HG03521 (cell line): ENCODE measurements around the gene ATP8B3.
"Not testable (repeated sequence)": the region's sequence is repeated elsewhere in the genome, so short reads cannot be mapped to it uniquely, and the experiment has no call there.

Source experiments
- ATAC-seq: cut with Tn5 transposase; IDR thresholded peaks from one replicate; pipeline ENCODE4 v1.9.1; 2021; ENCODE audit warnings: mild to moderate bottlenecking, moderate library complexity; ENCODE audit not compliant: unreplicated experiment

ATP8B3 gene

DNA sequence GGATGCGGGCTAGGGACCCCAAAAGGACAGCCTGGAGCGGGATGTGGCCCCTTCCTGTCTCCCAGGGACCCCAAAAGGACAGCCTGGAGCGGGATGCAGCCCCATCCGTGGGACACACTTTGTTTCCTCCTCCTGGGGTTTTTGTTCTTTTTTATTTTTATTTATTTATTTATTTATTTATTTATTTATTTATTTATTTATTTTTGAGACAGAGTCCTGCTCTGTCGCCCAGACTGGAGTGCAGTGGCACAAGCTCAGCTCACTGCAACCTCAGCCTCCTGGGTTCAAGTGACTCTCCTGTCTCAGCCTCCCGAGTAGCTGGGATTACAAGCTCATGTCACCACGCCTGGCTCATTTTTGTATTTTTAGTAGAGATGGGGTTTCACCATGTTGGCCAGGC lies 14.8 kb downstream of the ATP8B3 start:
- not testable (repeated sequence) for ATAC-seq

DNA sequence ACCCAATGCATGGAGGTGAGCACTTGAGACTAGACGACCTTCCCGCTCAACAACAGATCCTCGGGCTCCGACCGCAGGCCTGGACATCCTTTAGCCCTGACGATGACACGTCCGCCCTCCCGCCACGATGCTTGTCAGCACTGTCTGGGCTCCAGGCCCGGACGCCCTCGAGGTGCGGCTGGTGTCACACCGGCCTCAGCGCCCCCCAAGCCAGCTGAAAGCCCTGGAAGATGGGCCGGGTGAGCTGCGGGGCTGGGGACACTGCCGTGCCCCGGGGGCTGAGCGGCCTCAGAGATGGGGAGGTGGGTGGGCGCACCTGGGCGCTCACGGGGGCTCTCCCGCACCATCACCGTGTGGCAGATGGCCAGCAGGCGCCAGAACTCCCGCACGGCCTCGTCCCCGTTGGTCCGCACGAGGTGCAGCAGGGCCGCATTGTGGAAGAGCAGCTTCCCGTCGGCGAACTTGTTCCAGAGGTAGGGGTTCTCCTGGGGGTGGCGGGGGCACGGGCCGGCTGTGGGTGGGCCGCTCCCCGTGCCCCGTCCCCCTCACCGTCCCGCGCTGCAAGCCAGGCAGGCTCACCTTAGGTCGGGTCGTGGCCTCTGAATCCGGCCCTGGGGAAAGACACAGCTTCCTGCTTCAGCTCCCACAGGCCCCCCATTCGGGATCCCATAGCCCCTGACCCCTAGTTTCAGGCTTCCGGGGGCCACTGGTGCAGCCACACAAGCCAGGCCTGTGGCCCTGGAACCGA lies 15.5 kb downstream of the ATP8B3 start:
- ATAC-seq = no peak

DNA sequence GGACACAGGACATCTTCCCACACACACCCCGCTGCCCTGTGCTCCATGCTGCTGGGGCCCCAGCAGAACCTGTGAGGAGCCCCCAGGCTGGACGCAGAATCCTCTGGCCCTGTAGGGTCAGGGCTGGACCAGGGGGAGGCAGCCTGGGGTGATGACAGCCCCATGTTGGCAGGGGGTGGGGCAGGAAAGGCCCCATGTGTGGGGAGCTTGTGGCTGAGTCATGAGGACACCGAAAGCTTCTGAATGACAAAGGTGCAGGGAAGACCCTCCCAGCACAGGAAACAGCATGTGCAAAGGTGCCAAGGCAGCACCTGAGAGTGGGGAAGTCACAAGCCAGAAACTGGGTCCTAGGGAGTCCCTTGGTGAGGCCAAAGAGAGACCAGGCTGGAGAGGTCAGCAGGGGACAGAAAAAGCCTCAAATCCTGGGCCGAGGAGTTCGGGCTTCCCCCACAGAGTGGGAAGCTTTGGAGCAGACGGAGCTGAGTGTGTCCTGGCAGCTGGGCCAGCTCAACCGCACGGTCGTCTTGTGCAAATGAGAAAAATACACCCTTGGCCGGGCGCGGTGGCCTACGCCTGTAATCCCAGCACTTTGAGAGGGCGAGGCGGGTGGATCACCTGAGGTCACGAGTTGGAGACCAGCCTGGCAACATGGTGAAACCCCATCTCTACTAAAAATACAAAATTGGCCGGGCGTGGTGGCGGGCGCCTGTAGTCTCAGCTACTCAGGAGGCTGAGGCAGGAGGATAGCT lies 17.5 kb downstream of the ATP8B3 start:
- no peak for ATAC-seq

DNA sequence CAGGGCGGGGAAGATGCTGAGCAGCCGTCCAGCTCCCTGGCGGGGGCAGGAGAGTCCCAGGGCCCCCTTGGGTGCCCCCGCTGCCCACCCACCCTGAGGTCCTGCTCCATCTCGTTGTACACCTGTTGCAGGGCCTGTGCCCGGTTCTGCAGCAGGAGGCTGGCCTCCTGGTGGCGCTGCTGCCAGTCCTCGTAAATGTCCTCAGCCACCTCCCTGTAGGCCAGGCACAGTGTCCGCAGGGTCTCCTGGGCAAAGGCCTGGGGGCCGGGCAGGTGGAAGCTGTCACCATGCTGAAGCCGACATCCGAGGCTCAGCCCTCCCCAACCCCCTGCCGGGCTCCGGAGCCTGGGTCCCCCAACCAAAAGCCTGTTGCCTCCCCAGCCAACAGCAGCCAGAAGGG lies 20.2 kb downstream of the ATP8B3 start:
- no peak for ATAC-seq

DNA sequence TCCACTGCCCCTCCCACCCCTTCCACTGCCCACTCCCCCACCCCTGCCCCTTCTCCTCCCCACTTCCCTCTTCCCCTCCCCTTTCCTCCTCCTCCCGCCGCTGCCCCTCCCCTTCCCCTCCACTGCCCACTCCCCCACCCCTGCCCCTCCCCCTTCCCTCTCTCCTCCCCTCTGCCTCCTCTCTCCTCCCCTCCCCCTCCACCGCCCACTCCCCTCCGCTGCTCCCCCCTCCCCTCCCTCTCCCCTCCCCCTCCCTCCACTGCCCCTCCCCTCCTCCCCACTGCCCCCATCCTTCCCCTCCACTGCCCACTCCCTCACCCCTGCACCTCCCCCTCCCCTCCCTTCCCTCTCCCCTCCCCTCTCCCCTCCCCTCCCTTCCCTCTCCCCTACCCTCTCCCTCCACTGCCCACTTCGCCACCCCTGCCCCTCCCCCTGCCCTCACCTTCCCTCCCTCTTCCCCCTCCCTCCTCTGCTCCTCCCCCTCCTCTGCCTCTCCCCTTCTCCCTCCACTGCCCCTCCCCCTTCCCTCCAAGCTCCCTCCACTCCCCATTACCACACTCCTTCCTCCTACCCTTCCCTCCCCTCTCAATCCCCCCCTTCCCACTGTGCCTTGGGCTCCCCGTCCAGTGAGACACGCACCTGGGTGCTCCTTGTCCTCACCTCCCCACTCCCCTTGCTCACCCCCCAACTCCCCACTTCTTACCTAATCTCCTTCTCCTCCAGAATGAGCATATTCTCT lies 21.9 kb downstream of the ATP8B3 start:
- ATAC-seq = no peak

DNA sequence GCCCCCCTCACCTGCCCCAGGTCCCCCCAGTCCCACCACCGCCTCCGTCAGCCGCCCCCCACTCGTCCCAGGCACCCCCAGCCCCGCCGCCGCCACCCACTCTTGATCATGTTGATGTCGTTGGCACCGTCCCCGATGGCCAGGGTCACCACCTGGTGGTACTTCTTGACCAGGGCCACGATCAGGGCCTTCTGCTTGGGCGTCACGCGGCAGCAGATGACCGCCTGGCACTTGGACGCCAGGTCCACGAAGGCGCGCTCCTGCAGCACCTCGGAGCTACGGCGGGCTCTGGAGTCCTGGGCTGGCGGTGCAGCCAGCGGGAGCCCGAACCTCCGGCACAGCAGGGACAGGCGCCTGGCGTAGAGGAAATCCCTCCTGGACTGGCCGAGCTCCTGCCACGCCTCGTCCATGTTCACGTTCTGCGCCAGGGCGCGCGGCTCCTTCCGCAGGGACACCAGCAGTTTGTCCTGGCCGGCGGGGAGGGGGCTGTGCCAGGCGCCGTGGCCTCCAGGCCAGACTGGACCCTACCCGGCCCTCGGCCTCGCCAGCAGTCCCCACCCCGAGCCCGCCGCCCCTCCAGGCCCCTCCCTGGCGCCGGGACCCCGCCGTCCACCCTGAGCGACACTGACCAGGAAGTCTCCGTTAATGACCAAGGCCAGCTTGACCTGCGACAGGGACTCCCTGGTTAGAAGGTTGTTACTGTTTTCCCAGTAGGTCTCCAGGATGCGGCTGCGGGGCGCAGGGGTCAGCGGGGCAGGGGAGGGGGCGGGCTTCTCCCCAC lies 22.6 kb downstream of the ATP8B3 start:
- no peak for ATAC-seq

DNA sequence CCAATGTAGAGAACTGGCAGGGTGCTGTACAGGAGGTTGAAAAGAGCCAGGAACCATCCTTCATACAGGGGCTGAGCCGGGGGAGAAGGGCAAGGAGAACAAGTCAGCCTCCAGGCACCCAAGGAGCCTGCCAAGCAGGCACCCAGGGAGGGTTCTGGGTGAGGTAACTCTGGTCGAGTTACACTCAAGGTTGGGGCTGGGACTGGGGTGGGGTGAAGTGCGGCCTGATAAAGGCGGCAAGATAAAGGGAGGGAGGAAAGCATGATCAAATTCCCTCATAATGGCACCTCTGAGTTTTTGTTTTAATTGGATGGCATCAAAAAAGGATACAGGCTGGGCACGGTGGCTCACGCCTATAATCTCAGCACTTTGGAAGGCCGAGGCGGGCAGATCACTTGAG lies 25.0 kb downstream of the ATP8B3 start:
- no peak for ATAC-seq

DNA sequence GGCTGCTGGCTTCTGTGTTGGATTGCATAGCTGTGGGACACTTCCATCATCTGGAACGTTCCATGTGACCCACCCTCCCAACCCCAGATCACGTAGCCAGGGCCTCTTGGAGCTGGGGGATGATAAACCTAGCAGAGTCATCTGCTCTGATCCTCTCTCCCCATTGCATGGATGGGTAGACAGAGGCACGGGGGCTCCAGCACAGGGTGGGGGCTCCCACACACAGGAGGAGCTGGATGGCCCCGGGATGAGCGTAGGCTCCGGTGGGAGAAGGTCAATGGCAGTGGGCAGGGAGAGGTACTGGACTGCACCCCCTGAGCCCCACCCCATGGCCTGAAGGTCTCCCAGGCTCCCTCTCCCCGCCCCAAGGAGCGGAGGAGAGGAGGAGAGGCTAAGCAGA lies 25.4 kb downstream of the ATP8B3 start:
- no peak for ATAC-seq

DNA sequence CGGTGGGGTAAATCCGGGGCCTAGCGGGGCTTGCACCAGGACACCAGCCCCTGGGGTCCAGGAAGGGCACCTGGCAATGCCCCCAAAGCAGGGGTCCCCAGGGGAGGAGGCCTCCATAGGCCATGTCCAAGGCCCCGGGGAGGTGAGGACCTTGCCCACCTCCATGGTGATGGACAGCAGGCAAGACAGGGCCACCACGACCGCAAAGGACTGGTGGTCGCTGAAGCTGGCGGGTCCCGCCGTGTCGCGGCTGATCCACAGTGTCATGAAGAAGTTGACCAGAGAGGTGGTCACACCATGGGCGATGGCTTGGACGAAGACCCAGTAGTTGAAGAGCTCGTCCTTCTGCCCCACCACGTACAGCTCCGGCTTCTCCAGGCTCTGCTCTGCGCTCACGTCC lies 26.8 kb downstream of the ATP8B3 start:
- ATAC-seq = no peak

DNA sequence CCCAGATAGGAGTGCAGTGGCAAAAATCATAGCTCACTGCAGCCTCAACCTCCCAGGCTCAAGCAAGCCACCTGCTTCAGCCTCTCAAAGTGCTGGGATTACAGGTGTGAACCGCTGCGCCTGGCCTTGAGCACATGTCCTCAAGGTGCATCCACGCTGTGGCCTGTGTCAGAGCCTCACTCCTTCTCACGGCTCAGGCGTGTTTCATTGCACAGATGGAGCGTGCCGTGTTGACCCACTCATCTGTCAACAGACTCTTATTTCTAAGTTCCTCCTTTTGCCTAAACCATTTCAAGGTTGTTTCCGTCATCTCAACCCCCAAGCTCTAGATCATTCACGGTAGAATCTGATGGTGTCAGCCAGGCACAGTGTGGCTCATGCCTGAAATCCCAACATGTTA lies 28.2 kb downstream of the ATP8B3 start:
- ATAC-seq = no peak

DNA sequence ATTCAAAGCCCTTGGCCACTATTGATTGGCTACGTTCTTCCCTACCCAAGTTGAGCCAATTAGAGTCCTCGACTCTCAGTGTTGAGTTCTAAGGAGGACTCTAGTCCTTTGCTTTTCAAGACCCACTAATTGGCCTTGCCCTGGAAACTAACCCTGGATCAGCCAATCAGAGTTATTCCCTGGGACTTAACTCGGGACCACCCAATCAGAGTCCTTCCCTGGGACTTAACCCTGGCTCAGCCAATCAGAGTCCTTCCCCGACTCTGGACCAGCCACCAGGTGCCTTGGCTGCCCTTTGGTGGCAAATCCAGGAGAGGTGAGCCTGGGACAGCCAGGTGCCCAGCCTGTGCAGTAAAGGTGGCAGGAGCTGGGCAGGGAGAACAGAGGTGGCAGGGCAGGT lies 28.7 kb downstream of the ATP8B3 start:
- no peak for ATAC-seq

DNA sequence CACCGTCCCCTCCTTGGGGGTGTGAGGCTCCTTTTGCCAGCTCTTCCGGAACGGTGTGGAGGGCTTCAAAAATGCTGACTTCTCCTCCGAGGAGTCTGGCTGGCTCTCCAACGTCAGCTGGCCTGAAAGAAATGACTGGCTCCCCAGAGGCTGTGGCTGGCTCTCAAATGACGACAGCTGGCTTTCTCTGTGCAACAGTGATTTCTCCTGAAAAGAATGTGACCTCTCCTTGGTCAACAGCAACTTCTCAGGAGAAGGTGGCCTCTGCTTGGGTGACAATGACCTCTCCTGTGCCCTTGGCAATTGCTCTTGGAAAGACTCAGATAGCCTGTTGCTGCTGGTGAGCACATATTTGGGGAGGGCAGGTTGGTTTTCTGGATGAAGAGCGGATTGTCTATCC lies 29.6 kb downstream of the ATP8B3 start:
- no peak for ATAC-seq

DNA sequence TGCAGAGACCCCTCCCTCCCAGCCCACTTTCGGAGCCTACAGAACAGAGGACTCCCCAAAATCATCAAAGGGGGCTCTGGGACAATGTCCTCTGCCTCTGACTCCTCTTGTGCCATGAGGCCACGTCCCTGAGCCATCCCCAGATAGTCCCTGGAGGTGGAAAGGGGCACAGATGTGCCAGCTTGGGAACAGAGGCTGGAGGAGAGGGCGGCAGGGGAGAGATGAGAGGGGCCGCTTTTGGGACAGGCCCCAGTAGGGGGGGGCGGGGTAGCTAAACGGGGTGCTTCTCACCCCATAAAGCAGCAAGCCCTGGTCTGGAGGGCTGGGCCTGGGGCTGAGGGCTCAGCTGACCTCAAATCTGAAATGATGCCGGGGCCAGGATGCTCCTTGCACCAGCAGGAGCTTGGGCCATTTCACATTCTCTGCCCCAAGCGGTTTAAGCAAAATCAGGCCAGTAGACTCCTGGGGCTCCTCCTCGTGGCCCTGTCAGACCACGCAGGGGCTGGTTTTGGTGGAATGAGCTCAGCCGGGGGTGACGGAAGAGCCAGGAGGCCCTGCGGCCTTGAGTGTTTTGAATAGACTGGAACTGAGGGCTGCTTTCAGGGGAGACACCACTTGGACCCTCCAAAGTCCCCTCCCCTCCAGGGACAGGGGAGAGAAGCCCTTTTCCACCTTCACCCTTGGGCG lies 31.7 kb downstream of the ATP8B3 start:
- ATAC-seq = no peak

DNA sequence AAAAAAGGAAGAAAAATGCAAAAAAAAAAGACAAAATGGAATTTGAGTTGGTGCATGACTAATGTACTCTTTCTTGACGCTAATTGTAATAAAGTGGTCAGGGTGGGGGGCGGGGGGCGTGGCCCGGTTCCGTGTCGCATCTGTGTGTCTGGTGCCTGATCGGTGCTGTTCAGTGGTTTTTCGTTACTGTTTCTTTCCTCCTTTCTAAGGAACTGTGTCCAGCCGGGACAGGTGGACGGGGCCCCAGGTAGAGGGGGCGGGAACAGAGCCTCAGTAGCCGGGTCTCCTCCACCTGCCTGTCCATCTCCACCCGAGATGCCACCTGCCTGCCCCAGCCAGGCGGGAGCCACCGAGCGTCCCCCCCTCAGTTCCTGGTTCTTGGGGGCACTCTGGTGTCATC lies 32.5 kb downstream of the ATP8B3 start:
- no peak for ATAC-seq

DNA sequence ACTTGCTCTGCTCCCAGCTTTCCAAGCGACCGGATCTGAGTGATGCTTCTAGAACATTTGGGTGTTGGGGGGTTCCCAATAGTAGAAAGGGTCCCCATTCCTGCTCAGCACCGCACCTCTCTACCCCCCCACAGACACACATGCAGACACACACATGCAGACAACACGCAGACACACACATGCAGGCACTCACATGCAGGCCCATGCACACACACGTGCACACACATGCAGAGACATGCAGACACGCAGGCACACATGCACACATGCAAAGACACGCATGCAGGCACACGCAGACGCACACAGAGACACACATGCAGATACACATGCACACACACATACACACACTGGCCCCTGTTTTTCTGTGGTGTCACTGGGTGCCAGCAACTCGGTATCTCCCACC lies 34.9 kb downstream of the ATP8B3 start:
- no peak for ATAC-seq

DNA sequence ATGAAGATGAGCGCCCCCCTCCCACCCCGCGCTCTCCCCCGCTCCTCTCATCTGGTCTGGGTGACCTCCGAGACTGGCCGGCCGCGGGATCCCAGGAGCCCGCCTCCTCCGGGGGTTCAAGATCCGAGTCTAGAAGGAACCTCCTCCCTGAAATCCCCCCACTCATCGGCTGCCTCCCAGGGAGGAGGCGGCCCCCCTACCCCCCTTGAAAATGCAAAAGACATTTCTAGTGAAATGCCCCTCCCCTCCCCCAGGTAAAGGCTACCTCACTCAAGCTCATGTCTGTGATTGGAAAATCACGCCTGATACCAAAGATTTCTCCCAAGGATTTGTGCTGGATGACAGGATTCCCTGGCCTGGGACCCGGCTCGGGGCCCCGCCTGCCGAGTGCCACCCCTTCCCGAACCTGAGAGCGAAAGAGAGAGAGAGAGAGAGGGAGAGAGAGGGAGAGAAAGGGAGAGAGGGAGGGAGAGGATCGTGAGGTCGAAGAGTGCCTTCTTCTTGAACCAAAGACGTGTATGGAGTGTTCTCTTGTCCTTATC lies 35.4 kb downstream of the ATP8B3 start:
- no peak for ATAC-seq

DNA sequence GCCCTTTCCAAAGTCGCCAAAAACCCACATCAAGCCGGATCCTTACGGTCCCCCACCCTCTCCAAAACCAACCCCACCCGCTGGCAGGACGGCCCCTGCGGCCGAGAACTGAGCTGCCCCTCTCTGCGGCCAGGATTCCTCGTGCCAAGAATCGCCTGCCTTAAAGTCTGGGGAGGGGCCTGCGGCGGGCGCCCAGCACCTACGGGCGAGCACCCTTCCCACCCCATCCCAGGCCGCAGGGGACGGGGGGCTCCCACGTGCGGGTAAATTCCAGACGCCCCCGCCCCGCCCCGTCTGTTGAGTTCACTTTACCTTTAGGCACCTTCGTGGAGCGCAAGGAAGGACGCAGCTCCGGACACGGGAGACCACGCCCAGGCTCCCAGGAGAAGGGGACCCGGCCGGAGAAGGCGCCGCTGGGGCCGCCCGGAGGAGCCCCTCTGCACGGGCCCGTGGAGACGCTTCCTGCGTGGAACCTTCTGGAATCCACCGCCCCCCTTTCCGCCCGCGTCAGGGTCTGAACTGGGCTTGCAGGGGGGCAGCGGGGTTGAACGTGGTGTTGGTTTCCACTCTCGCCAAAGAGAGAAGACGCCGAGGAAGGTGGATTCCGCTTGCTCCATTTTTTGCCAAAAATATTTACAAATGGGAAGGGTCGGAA lies 36.0 kb downstream of the ATP8B3 start:
- ATAC-seq = no peak

DNA sequence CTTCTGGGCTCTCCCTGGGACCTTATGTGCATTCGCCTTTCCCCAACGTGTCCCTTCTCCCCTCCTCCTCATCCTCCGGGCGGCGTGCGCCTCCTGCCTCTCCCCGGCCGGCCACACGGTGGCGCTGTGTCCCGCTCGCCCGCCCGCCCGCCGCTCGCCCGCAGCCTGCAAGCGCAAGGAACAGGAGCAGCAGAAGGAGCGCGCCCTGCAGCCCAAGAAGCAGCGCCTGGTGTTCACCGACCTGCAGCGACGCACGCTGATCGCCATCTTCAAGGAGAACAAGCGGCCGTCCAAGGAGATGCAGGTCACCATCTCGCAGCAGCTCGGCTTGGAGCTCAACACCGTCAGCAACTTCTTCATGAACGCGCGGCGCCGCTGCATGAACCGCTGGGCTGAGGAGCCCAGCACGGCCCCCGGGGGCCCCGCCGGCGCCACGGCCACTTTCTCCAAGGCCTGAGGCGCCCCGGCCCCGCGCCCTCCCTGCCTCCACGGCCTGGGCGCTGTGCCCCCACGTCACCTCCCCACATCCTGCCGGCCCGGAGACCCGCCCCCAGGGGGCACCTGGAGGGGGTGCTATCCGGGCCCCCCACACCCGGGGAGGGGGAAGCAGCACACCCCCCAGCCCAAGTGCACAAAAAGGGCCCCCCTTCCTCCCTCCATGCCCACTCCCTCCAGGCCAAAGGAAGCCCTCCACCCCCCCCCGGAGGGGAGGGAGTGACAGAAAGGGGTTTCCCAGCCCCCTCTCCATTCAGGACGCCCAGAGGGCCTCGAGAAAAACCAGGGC lies 36.9 kb downstream of the ATP8B3 start:
- ATAC-seq = no peak

DNA sequence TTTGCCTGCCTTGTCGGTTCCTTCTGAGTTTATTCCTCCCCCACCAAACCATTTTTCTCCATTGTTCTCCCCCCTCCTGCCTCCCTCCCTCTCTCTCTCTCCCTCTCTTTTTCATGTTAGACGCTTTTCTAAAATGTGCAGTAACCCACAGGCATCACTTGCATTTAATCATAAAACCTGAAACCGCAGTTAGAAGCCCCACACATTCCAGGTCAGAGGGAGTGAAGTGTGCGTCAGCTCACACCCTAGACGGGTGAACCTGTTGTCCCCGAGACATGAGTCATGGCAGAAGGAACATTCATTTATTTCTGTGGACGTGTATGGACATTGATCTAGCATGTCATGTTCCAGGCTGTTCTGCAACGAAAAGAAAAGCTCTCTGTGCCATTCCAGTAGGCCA lies 38.9 kb downstream of the ATP8B3 start:
- no peak for ATAC-seq
